GM12878 (cell line): ENCODE data around the gene RAB33A. TPM values are rescaled to one million over a fixed set of nuclear protein-coding genes. Genes with fewer than 3 reads are reported as not detected.

Experiments used
- ATAC-seq: fragments of 200-7000 bp; cut with Tn5 transposase; 3 replicates; pipeline ENCODE4 v1.9.1; 2020; ENCODE audit warnings: mild to moderate bottlenecking, moderate library complexity
- BruUV-seq: library from RNA; stranded (reverse); fragments of 400-500 nt; replicated peaks from 2 replicates; lab custom pipeline; 2021; lab: Mats Ljungman, UMichigan
- CTCF ChIA-PET: fragments of 300-600 bp; sonication (Branson Sonifier 250); formaldehyde crosslinking; extraction: SDS; loops from one replicate; lab custom pipeline; 2021; ENCODE audit warnings: inconsistent platforms; lab: Yijun Ruan, JAX
- POLR2A ChIA-PET: fragments of 350-600 bp; formaldehyde crosslinking; extraction: SDS; loops from one replicate; lab custom pipeline; 2021; ENCODE audit warnings: inconsistent platforms; lab: Charles Lee
- RAD21 ChIA-PET: fragments of 300-600 bp; sonication (Branson Sonifier 250); formaldehyde crosslinking; loops from one replicate; lab custom pipeline; 2023; ENCODE audit warnings: antibody characterized with exemption; ENCODE audit not compliant: unreplicated experiment; lab: Charles Lee
- SMC1A ChIA-PET: fragments of 300-600 bp; sonication (Branson Sonifier 250); formaldehyde crosslinking; loops from one replicate; lab custom pipeline; 2023; ENCODE audit not compliant: unreplicated experiment, uncharacterized antibody; lab: Charles Lee
- DNase-seq: peaks from one replicate; pipeline ENCODE4 v3.0.0-alpha.2; 2011; ENCODE audit warnings: low read depth, low spot score
- FAIRE-seq: peaks from 3 replicates; lab custom pipeline; 2011; peaks lifted over from hg19 to GRCh38; lab: Jason Lieb, UNC
- H2AFZ ChIP-seq: 2 replicates; pipeline ENCODE4 v1.6.0; 2011; ENCODE audit warnings: low read depth, low read length, control low read depth; ENCODE audit not compliant: control insufficient read depth
- H3K27ac ChIP-seq: 2 replicates; pipeline ENCODE4 v1.5.1; 2011; ENCODE audit warnings: control low read depth; ENCODE audit not compliant: control insufficient read depth, insufficient read depth
- H3K27me3 ChIP-seq, 2 experiments: replicated peaks in 1 of 2; 2 replicates each; pipeline versions ENCODE4 v1.6.0 to v1.6.1; 2011; ENCODE audit warnings: low read length in 1 of 2; ENCODE audit not compliant: control insufficient read depth in 2 of 2, insufficient read depth in 2 of 2
- H3K36me3 ChIP-seq, 2 experiments: 2 replicates each; pipeline ENCODE4 v1.5.1; 2011; ENCODE audit warnings: low read length in 1 of 2; ENCODE audit not compliant: control insufficient read depth in 2 of 2, insufficient read depth in 2 of 2
- H3K4me1 ChIP-seq: 2 replicates; pipeline ENCODE4 v1.6.1; 2011; ENCODE audit warnings: mild to moderate bottlenecking, low read length, moderate library complexity, mixed read lengths; ENCODE audit not compliant: control insufficient read depth, insufficient read depth
- H3K4me2 ChIP-seq: 2 replicates; pipeline ENCODE4 v1.6.0; 2011; ENCODE audit warnings: control low read depth; ENCODE audit not compliant: control insufficient read depth, insufficient read depth
- H3K4me3 ChIP-seq: fragments of 200-600 bp; sonication (generic); 2 replicates; pipeline ENCODE4 v1.5.1; 2016
- H3K79me2 ChIP-seq: 2 replicates; pipeline ENCODE4 v1.6.0; 2011; ENCODE audit warnings: low read length; ENCODE audit not compliant: control insufficient read depth, insufficient read depth
- H3K9ac ChIP-seq: 2 replicates; pipeline ENCODE4 v1.8.0; 2011; ENCODE audit warnings: low read length, control low read depth, mixed read lengths; ENCODE audit not compliant: control insufficient read depth, insufficient read depth
- H3K9me3 ChIP-seq: replicated peaks from 3 replicates; pipeline ENCODE4 v1.5.1; 2011; ENCODE audit warnings: mild to moderate bottlenecking, low read length; ENCODE audit not compliant: control insufficient read depth, insufficient read depth
- H4K20me1 ChIP-seq: 2 replicates; pipeline ENCODE4 v1.6.0; 2011; ENCODE audit not compliant: control insufficient read depth, insufficient read depth
- MAX ChIP-seq: IDR thresholded peaks from 2 replicates; pipeline ENCODE4 v1.6.1; 2012; ENCODE audit warnings: low read depth, low read length, improper control_type of control experiment
- NRF1 ChIP-seq: conservative IDR thresholded peaks from 2 replicates; pipeline ENCODE4 v1.6.1; 2011; ENCODE audit warnings: mild to moderate bottlenecking, low read depth, low read length, improper control_type of control experiment
- SIX5 ChIP-seq: IDR thresholded peaks from 2 replicates; pipeline ENCODE4 v1.6.1; 2011; ENCODE audit warnings: mild to moderate bottlenecking, low read depth, low read length, moderate library complexity; ENCODE audit not compliant: severe bottlenecking
- ZBTB4 ChIP-seq: fragments of 450-650 bp; formaldehyde crosslinking; IDR thresholded peaks from 2 replicates; pipeline ENCODE4 v1.4.0; 2022; ENCODE audit warnings: mild to moderate bottlenecking, moderate library complexity
- WGBS: methylation state at CpG from one replicate; pipeline ENCODE4 v1.1.6; 2016; ENCODE audit warnings: low lambda C conversion rate; ENCODE audit not compliant: insufficient replicate concordance, insufficient coverage; ENCODE audit errors: missing lambda C conversion rate; 5-methylcytosine and 5-hydroxymethylcytosine counted together
- in situ Hi-C: fragments of 300-500 bp; cut with MboI; formaldehyde crosslinking; loops from 9 replicates; pipeline ENCODE4 v1.14.3; 2018; ENCODE audit warnings: mixed read lengths
- intact Hi-C: fragments of 100-400 bp; cut with micrococcal nuclease; formaldehyde crosslinking; loops from one replicate; pipeline ENCODE4 v1.14.2; 2022; ENCODE audit not compliant: unreplicated experiment
- polyA plus RNA-seq, 11 experiments: library from polyadenylated mRNA; depleted of rRNA in 4 of 11; unstranded in 6 of 11; stranded (reverse) in 5 of 11; fragments of >200 nt; fragmentation: Nextera tagmentation in 4 of 11; fragmentation: Illumina TruSeq in 1 of 11; extraction: Ambion mirVana in 4 of 11; extraction: Trizol in 1 of 11; gene quantifications; 1 replicate in 1 of 11; 2 replicates in 10 of 11; pipeline versions ENCODE4 v1.2.1 to v1.2.3, GENCODE V29; 2011 to 2016; ENCODE audit warnings: inconsistent platforms in 2 of 11, missing spikeins in 2 of 11, low read depth in 1 of 11
- total RNA-seq, 4 experiments: library from RNA; depleted of rRNA in 3 of 4; stranded (reverse); fragments of >200 nt in 3 of 4; fragmentation: Illumina TruSeq in 1 of 4; extraction: Trizol in 1 of 4; gene quantifications; 2 replicates each; pipeline versions ENCODE4 v1.2.1 to v1.2.3, GENCODE V29; 2013 to 2021

RAB33A gene
- total and polyA plus RNA-seq, 10 of the 15 experiments (the other 5 are each of a cell fraction or from before 2014, with no cell fraction given) = 6.3 to 67.3 (median 33.4) TPM

- Histone ChIP-seq H3K4me1 (peaks cover 17% of the 10 kb centered on the region), H3K4me2 (peak overlapping the region; percentile 35; the same call in 1 of the 2 replicates), H3K9me3 (no peaks in the 10 kb centered on the region), H3K79me2 (peaks cover 56% of the 10 kb centered on the region), H3K27me3 (no peaks in the 10 kb centered on the region), H2AFZ (no peak overlapping the region), H3K36me3 (no peaks in the 10 kb centered on the region), H3K27ac (peak overlapping the region; percentile 15; the same call in 1 of the 2 replicates), H3K9ac (no peak overlapping the region), H3K4me3 (no peak overlapping the region), H4K20me1 (no peaks in the 10 kb centered on the region)
- no TSS peak for BruUV-seq
- CTCF ChIA-PET = interaction anchor here (2.1 to 5.7 kb wide), 2 partner anchors 11 to 94 kb away, joined by 8 to 30 read pairs; no protein-coding TSS in a partner anchor
- ATAC-seq (no peak), FAIRE-seq (no peak), DNase-seq (no peak)
- TF ChIP-seq NRF1 (no peak), MAX (no peak), ZBTB4 (CRISPR knock-in tag) (no peak), SIX5 (no peak)
- in situ Hi-C loops = loop anchor here (10.0 to 25.0 kb wide), 2 partner anchors 90 to 563 kb away; no protein-coding TSS in a partner anchor
- 30% methylated on average over 2 of the region's 2 CpGs for WGBS
- POLR2A ChIA-PET = interaction anchor here (2.0 kb wide), 2 partner anchors 11 to 90 kb away, joined by 8 to 18 read pairs; no protein-coding TSS in a partner anchor
- RAD21 ChIA-PET = interaction anchor here (1.7 to 3.1 kb wide), 5 partner anchors 14 to 88 kb away, joined by 4 to 12 read pairs (median 6); no protein-coding TSS in a partner anchor
- intact Hi-C loops = loop anchor here (5.0 to 10.0 kb wide), 4 partner anchors 53 to 400 kb away; partner anchors contain the start of gene SASH3
- SMC1A ChIA-PET = interaction anchor here (1.1 to 2.4 kb wide), 4 partner anchors 18 to 88 kb away, joined by 3 to 11 read pairs (median 6); no protein-coding TSS in a partner anchor
Observed at GRCh38 chrX:130174937-130175336, 3.2 kb downstream of the RAB33A start.
